ENCODE data around the gene PPP1CA. TPM values are rescaled to one million over a fixed set of nuclear protein-coding genes. Genes with fewer than 3 reads are reported as not detected.

PPP1CA gene
- total RNA-seq, 1 donor from 2014 or later, result 163 TPM

- DNase-seq, result no peak
- Mint-ChIP-seq H3K4me3 (ENCODE audit: unreplicated experiment) (no peak overlapping the region), H3K27ac (ENCODE audit: unreplicated experiment) (no peak overlapping the region), H3K36me3 (ENCODE audit: unreplicated experiment) (no peaks in the 10 kb centered on the region), H3K27me3 (ENCODE audit: unreplicated experiment) (peaks cover 12% of the 10 kb centered on the region), H3K4me1 (ENCODE audit: low read depth, unreplicated experiment) (peaks cover 4% of the 10 kb centered on the region), H3K9me3 (ENCODE audit: unreplicated experiment) (peaks cover 1% of the 10 kb centered on the region)
- TF ChIP-seq CTCF (IDR thresholded peaks at IDR 0.05; ENCODE audit: partially characterized antibody, unreplicated experiment), result no peak
These were observed 4.1 kb downstream of the PPP1CA start for GRCh38 chr11:67397536-67397935.

GRCh38 chr11:67396587-67397389 is 4.9 kb downstream of the PPP1CA start:
- DNase-seq, result no peak
- H3K27ac Mint-ChIP-seq (ENCODE audit: unreplicated experiment), result peak overlapping the region; percentile 59
- no peak overlapping the region for H3K4me3 Mint-ChIP-seq (ENCODE audit: unreplicated experiment)
- H3K27me3 Mint-ChIP-seq (ENCODE audit: unreplicated experiment), result peaks cover 12% of the 10 kb centered on the region
- H3K9me3 Mint-ChIP-seq (ENCODE audit: unreplicated experiment), result peaks cover 1% of the 10 kb centered on the region
- no peak for TF ChIP-seq CTCF (IDR thresholded peaks at IDR 0.05; ENCODE audit: partially characterized antibody, unreplicated experiment)
- H3K4me1 Mint-ChIP-seq (ENCODE audit: low read depth, unreplicated experiment), result peaks cover 5% of the 10 kb centered on the region
- H3K36me3 Mint-ChIP-seq (ENCODE audit: unreplicated experiment), result no peaks in the 10 kb centered on the region

- H3K27ac Mint-ChIP-seq (ENCODE audit: unreplicated experiment), result no peak overlapping the region
These were observed 5.4 kb downstream of the PPP1CA start for GRCh38 chr11:67396259-67396581.

GRCh38 chr11:67395555-67396258 is 6.0 kb downstream of the PPP1CA start:
- H3K4me3 Mint-ChIP-seq (ENCODE audit: unreplicated experiment), result no peak overlapping the region
- peaks cover 5% of the 10 kb centered on the region for H3K4me1 Mint-ChIP-seq (ENCODE audit: low read depth, unreplicated experiment)
- peaks cover 12% of the 10 kb centered on the region for H3K27me3 Mint-ChIP-seq (ENCODE audit: unreplicated experiment)
- DNase-seq, result no peak
- no peak overlapping the region for H3K27ac Mint-ChIP-seq (ENCODE audit: unreplicated experiment)
- H3K9me3 Mint-ChIP-seq (ENCODE audit: unreplicated experiment), result peaks cover 1% of the 10 kb centered on the region
- no peak for TF ChIP-seq CTCF (IDR thresholded peaks at IDR 0.05; ENCODE audit: partially characterized antibody, unreplicated experiment)
- H3K36me3 Mint-ChIP-seq (ENCODE audit: unreplicated experiment), result no peaks in the 10 kb centered on the region

More at GRCh38 chr11:67396259-67396581, 5.4 kb downstream of the PPP1CA start:
- Mint-ChIP-seq H3K4me3 (ENCODE audit: unreplicated experiment) (no peak overlapping the region), H3K4me1 (ENCODE audit: low read depth, unreplicated experiment) (peaks cover 5% of the 10 kb centered on the region), H3K9me3 (ENCODE audit: unreplicated experiment) (peaks cover 1% of the 10 kb centered on the region), H3K36me3 (ENCODE audit: unreplicated experiment) (no peaks in the 10 kb centered on the region), H3K27me3 (ENCODE audit: unreplicated experiment) (peaks cover 12% of the 10 kb centered on the region)
- TF ChIP-seq CTCF (IDR thresholded peaks at IDR 0.05; ENCODE audit: partially characterized antibody, unreplicated experiment), result no peak
- no peak for DNase-seq

- no peak overlapping the region for H3K27ac Mint-ChIP-seq (ENCODE audit: unreplicated experiment)
- peaks cover 10% of the 10 kb centered on the region for H3K4me1 Mint-ChIP-seq (ENCODE audit: low read depth, unreplicated experiment)
- H3K27me3 Mint-ChIP-seq (ENCODE audit: unreplicated experiment), result peaks cover 13% of the 10 kb centered on the region
These were observed 7.7 kb downstream of the PPP1CA start for GRCh38 chr11:67393990-67394389.

More at GRCh38 chr11:67393990-67394389, 7.7 kb downstream of the PPP1CA start:
- no peak for TF ChIP-seq CTCF (IDR thresholded peaks at IDR 0.05; ENCODE audit: partially characterized antibody, unreplicated experiment)
- Mint-ChIP-seq H3K9me3 (ENCODE audit: unreplicated experiment) (peaks cover 1% of the 10 kb centered on the region), H3K4me3 (ENCODE audit: unreplicated experiment) (peak overlapping the region; percentile 61), H3K36me3 (ENCODE audit: unreplicated experiment) (no peaks in the 10 kb centered on the region)
- DNase-seq, result no peak

All from glutamatergic neuron (in vitro differentiated cells).